ELF-1 (cell line): ENCODE measurements around the gene UFSP1.
A peak's percentile ranks its signal among the peaks of the same experiment; 100 is the strongest.

Source experiments
- DNase-seq: peaks from one replicate; pipeline ENCODE4 v3.0.0-alpha.2; 2016; ENCODE audit warnings: low read depth, low spot score

Gene UFSP1

GRCh38 chr7:100882785-100883526 lies 6.6 kb downstream of the UFSP1 start:
- no peak for DNase-seq

GRCh38 chr7:100882201-100882600 lies 7.3 kb downstream of the UFSP1 start:
- DNase-seq = no peak

GRCh38 chr7:100881136-100881535 lies 8.4 kb downstream of the UFSP1 start:
- no peak for DNase-seq

GRCh38 chr7:100880645-100881044 lies 8.9 kb downstream of the UFSP1 start:
- no peak for DNase-seq

- no peak for DNase-seq
Observed at GRCh38 chr7:100879685-100880261, 9.7 kb downstream of the UFSP1 start.

- no peak for DNase-seq
Observed at GRCh38 chr7:100878685-100879084, 10.8 kb downstream of the UFSP1 start.

GRCh38 chr7:100878013-100878412 lies 11.5 kb downstream of the UFSP1 start:
- DNase-seq = no peak

- DNase-seq = no peak
Observed at GRCh38 chr7:100875356-100875751, 14.2 kb downstream of the UFSP1 start.

GRCh38 chr7:100874577-100875355 lies 14.7 kb downstream of the UFSP1 start, which contains the start of gene SRRT:
Gene SRRT (plus strand): TSS chr7:100875103. CDS start chr7:100875591, 488 bp downstream.
- DNase-seq = peak; percentile 98

- no peak for DNase-seq
Observed at GRCh38 chr7:100874300-100874576, 15.3 kb downstream of the UFSP1 start.

GRCh38 chr7:100873599-100874299 lies 15.8 kb downstream of the UFSP1 start:
- no peak for DNase-seq

- no peak for DNase-seq
Observed at GRCh38 chr7:100867776-100868485, 21.6 kb downstream of the UFSP1 start.

- DNase-seq = peak; percentile 93
Observed at GRCh38 chr7:100867040-100867775, 22.3 kb downstream of the UFSP1 start, which contains the start of gene TRIP6. Gene TRIP6 (plus strand): TSS chr7:100867387. CDS start chr7:100867498, 111 bp downstream.

- no peak for DNase-seq
Observed at GRCh38 chr7:100866729-100867039, 22.8 kb downstream of the UFSP1 start.

- no peak for DNase-seq
Observed at GRCh38 chr7:100865938-100866728, 23.4 kb downstream of the UFSP1 start.

- DNase-seq = peak; percentile 44
Observed at GRCh38 chr7:100865372-100865911, 24.1 kb downstream of the UFSP1 start.

GRCh38 chr7:100864263-100864845 lies 25.2 kb downstream of the UFSP1 start:
- no peak for DNase-seq

GRCh38 chr7:100863406-100863950 lies 26.0 kb downstream of the UFSP1 start:
- no peak for DNase-seq

- DNase-seq = no peak
Observed at GRCh38 chr7:100861616-100861985, 27.9 kb downstream of the UFSP1 start.
